HG02623 (cell line): Measurements from ENCODE around the gene ACY1.

Experiments used
- ATAC-seq: cut with Tn5 transposase; IDR thresholded peaks from one replicate; pipeline ENCODE4 v1.9.1; 2021; ENCODE audit warnings: moderate library complexity; ENCODE audit not compliant: unreplicated experiment

The ACY1 gene

DNA sequence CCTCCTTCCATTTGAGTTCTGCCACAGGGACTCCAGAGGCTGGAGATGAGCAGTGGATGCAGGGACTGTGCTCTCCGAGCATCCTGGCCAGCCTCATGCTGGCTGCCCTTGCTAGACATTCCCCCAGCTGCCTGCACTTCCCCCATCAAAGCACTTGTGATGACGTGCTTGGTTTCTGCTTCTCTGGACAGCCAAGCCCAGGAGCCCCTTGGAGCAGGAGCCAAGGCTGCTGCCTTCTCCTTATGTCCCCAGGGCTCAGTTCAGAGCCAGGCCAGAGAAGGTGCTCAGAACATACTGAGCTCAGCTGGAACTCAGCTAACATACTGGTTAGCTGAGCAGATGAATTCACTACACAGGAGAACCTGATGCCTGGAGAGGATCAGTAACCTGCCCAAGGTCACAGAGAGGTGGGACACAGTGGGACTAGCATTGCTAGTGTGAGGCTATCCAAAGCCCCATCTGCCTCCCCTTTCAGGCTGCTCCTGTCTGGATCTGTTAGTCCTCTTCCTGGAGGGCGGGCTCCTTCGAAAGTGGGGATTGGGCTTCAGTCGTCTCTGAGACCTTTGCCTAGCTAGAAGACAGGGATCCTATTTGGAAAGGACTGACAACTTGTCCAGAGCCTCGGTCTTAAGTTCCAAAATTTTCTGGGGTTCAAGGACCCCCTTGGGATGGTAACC lies 20.3 kb upstream of the ACY1 start:
- no peak for ATAC-seq

GRCh38 chr3:51963951-51964451 lies 19.3 kb upstream of the ACY1 start:
- ATAC-seq, result no peak

DNA sequence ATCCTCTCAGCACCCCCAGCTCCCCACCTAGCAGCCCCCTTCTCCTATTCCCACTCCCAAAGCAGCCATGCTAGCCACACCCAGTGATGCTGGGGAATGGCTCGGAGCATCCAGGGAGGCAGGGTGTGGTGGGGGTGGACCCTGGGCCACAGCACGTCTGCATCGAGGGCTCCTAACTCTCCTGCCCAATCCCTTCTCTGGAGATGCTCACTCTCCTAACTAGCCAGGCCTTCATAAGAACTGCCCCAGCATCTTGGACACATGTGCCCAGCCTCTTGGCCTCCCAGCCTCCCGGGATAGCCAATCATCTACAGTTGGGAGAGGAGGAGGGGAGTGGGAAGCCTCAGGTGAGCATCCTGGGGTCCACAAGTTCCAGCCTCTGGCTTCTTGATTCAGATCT lies 18.8 kb upstream of the ACY1 start:
- ATAC-seq, result no peak

DNA sequence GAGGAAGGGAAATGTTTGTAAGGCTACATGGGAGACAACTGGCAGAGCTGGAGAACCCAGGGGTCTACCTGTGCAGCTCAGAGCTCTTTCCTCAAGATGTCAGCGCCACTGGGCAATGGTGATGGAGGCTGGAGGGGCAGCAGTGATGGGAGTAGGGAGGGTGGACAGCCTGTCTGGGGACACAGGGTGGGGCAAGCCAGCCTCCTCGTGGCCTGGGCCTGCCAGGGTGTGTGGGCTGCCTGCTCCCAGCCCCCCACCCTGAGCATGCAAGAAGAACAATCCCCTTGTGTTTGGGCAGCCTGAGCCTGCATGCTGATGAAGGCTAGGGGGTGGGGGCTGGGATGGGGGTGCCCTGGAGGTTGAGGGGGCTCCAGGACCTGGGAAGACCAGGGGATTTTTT lies 17.3 kb upstream of the ACY1 start:
- no peak for ATAC-seq

- no peak for ATAC-seq
Measured at GRCh38 chr3:51966486-51966885, 16.8 kb upstream of the ACY1 start.

GRCh38 chr3:51966922-51967383 lies 16.4 kb upstream of the ACY1 start:
- peak; percentile 34 for ATAC-seq

- peak; percentile 50 for ATAC-seq
Measured at GRCh38 chr3:51967384-51968169, 15.8 kb upstream of the ACY1 start, which contains the start of gene PCBP4. Gene PCBP4 (minus strand): TSS chr3:51967454. CDS start chr3:51961240, 6,214 bp downstream.

DNA sequence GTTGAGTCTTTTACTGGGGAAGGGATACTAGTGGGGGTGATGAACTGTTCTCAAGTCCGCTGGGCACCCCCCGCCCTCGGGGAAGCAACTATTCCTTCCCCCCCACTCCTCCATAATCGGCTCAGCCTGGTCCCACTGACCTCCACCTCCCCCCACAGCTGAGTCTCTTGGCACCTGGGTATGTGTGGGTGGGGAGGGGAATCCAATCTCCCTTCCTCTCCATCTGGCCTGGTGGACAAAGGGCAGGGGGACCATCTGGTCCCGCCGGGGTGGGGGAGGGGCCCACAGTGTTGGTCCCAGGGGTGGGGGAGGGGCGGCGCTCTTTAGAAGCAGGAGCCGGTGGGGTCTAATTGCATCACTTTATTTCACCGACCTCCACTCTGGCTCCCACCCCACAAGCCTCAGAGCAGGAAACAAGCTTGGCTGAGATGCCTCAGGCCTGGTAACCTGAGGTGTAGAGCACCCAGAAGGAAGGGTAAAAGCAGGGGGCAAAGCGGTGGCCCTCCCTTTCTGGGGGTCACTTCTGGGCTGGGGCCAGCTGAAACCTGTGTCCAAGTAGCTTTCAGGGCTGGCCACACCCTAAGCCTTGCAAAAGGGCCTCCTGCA lies 15.1 kb upstream of the ACY1 start:
- no peak for ATAC-seq

- no peak for ATAC-seq
Measured at GRCh38 chr3:51968883-51969678, 14.3 kb upstream of the ACY1 start.

GRCh38 chr3:51969841-51970240 lies 13.5 kb upstream of the ACY1 start:
- ATAC-seq, result no peak

DNA sequence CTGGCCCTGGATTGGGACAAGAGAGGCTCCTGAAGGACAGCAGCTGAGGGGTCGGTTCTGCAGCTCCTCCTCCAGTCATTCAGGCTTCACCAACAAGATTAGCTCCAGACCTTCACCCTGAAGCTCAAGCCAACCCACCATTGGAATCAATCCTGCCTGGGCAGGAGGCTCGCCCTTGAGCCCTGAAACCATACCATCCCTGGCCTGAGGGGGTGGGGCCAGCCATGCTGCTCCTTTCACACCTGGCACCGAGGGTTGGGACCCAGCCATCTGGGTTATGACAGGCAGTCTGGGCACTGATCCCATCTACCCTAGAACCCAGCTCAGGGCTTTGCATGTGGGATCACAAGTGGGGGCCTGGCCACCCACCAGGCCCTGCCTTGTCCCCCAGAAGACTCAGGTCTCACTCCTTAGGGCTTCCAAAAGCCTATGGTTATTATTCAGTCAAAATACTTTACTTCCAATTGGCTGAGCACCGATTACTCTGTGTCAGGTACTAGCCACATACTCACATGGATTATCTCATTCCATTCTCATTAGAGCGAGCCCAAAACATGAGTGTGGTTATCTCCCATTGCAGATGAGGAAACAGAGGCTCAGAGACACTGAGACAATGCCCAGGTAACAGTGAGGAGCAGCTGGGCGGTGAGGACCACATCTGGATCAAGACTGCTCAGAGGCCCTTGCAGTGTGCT lies 12.6 kb upstream of the ACY1 start:
- ATAC-seq, result no peak

DNA sequence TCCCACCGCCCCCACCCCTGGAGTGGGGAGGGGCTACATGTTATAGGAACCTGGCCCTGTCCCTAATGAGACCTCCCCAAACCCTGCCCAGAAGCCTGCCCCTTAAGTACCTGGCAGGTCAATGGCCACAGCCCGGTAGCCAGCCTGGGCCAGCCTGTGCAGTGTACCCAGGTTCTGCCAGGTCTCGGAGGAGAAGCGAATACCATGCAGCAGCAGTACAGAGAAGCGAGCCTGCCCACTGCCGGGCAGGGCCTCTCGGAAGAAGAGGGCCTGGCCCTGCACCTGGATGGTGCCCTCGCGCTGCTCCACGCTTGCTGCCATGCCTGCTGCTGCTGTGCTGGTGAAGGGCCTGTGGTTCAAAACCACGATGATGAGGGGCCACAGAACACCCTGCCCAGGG lies 12.0 kb upstream of the ACY1 start:
- ATAC-seq, result no peak

DNA sequence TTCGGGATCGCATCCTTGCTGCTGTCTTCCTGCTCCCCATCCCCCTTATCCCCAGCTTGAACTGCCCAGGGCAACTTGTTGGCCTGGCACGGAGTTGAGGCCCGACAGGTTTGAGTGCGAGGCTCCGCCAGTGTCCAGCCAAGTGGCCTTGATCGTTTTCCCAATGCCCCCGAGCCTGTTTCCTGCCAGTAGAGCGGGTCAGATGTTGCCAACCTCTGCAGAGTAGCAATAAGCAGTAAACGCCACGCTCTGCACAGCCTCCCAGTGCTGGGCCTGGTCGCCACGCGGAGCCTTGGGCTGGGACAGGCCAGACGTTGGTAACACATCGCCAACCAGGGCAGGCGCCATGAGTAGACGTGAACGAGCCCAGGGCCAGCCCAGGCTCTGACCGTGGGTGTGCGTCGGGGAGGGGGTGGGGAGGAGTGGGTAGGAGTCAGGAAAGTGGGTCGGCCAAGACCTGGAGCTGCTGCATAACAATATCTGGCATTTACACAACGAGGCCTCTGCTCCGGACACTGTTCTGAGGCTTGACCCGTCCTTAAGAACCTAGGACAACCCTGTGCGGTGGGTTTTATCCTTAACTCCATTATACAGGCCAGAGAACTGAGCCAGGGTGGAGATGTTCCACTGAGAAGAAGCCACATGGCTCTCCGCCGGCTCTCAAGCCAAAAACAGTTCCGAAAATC lies 8.9 kb upstream of the ACY1 start:
- ATAC-seq, result peak; percentile 15

- no peak for ATAC-seq
Measured at GRCh38 chr3:51974963-51975851, 8.1 kb upstream of the ACY1 start, which contains the start of gene ABHD14A. Gene ABHD14A (plus strand): TSS chr3:51975064. CDS start chr3:51975136, 72 bp downstream.

DNA sequence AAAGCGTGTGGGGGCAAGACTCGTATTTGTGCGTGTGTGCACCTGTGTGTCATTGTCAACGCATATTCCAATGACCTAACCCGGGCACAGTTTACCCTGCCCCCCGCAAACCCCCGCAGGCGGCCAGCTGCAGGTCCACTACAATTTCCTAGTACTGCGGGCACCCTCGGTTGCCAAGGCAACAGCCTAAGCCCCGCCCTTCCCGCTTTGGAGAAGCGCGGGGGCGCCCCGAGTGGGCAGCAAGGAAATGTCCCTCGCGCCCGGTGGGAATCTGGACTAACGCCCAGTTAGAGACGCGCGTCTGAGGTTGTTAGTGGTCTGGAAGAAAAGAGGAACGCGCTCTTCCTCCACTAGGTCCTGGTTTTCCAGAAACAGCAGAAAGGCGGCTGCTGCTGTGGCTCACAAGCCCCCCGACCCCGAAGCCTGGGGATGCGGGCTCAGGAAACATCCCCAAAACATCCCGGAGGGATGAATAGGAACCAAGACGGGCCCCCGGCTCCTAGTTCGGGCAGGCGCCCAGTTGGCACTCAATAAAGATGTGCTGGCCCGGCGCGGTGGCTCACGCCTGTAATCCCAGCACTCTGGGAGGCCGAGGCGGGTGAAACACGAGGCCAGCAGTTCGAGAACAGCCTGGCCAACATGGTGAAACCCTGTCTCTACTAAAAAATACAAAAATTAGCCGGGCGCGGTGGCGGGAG lies 7.3 kb upstream of the ACY1 start:
- no peak for ATAC-seq

DNA sequence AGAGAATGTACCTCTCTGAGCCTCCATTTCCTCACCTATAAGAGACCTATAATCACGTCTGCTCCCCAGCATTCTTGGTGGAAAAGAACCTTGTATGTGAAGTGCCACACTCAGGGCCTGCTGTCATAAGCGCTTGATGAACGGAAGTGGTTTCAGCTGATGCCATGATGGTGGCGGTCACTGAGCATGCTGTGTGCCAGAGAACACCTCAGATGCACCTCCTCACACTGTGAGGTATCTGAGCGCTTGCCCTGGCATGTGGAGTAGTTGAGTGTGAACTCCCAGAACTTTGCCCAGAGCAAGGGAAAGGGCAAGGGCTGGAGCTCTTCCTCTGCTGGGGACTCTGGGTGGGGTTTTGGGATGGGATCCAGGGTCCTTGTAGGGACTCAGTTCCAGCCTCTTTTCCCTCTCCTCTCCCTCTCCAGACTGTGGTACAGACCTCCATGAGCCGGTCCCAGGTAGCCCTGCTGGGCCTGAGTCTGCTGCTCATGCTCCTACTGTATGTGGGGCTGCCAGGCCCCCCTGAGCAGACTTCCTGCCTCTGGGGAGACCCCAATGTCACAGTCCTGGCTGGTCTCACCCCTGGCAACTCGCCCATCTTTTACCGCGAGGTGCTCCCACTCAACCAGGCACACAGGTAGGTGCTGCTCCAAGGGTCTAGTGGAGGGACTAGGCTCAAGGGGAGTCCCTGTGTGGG lies 5.7 kb upstream of the ACY1 start:
- ATAC-seq, result no peak

DNA sequence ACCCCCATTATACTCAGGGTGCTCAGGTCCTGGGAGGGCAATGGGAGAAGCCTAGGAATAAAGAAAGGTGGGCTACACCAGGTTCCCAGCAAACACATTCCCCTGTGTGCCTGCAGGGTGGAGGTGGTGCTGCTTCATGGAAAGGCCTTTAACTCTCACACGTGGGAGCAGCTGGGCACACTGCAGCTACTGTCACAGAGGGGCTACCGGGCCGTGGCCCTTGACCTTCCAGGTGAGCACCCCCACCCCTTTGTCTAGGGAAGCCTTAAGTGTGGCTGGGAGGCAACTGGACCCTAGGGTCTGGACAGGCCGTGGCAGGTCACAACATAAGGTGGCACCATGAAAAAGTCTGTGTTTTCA lies 5.2 kb upstream of the ACY1 start:
- ATAC-seq, result no peak

DNA sequence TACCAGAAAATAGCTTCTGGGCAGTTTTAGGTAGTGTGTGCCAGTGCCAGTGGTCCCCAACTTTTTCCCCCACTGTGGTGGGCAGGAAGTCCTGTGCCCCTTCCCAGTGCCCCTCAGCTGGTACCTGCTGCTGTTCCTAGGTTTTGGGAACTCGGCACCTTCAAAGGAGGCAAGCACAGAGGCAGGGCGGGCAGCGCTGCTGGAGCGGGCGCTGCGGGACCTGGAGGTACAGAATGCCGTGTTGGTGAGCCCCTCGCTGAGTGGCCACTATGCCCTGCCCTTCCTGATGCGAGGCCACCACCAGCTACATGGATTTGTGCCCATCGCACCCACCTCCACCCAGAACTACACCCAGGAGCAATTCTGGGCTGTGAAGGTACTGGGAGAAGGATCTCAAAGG lies 3.1 kb upstream of the ACY1 start:
- no peak for ATAC-seq
